IMR-90 (cell line): ENCODE data around the gene OSMR. TPM values are rescaled to one million over a fixed set of nuclear protein-coding genes. Genes with fewer than 3 reads are reported as not detected.

ENCODE experiments used
- ATAC-seq: fragments of 200-7000 bp; cut with Tn5 transposase; 2 replicates; pipeline ENCODE4 v1.9.1; 2020; ENCODE audit warnings: low read depth, mild to moderate bottlenecking, moderate library complexity
- BruUV-seq: library from RNA; stranded (reverse); fragments of 400-500 nt; replicated peaks from 2 replicates; lab custom pipeline; 2021; lab: Mats Ljungman, UMichigan
- CTCF ChIA-PET: fragments of 300-600 bp; formaldehyde crosslinking; extraction: SDS; loops from one replicate; lab custom pipeline; 2021; ENCODE audit warnings: antibody characterized with exemption; lab: Yijun Ruan, JAX
- POLR2A ChIA-PET: fragments of 300-600 bp; sonication (Branson Sonifier 250); formaldehyde crosslinking; loops from one replicate; lab custom pipeline; 2022; ENCODE audit warnings: antibody characterized with exemption; ENCODE audit not compliant: unreplicated experiment; lab: Charles Lee
- DNase-seq: peaks from one replicate; pipeline ENCODE4 v3.0.0; 2013
- H2AFZ ChIP-seq: replicated peaks from 2 replicates; pipeline ENCODE3; 2013; ENCODE audit warnings: low read length, mild to moderate bottlenecking; ENCODE audit not compliant: poor library complexity
- H2AK5ac ChIP-seq: 2 replicates; pipeline ENCODE4 v1.6.1; 2013; ENCODE audit warnings: low read depth, low read length, inconsistent platforms
- H2AK9ac ChIP-seq: replicated peaks from 2 replicates; pipeline ENCODE3; 2013; ENCODE audit warnings: mild to moderate bottlenecking, low read depth, low read length, moderate library complexity; ENCODE audit not compliant: poor library complexity
- H2BK120ac ChIP-seq: 2 replicates; pipeline ENCODE4 v1.6.1; 2013; ENCODE audit warnings: low read depth, low read length, inconsistent platforms
- H2BK15ac ChIP-seq: 3 replicates; pipeline ENCODE4 v1.6.1; 2013; ENCODE audit warnings: low read depth, low read length, inconsistent platforms
- H2BK20ac ChIP-seq: 2 replicates; pipeline ENCODE4 v1.6.1; 2013; ENCODE audit warnings: low read depth, mild to moderate bottlenecking, inconsistent platforms, low read length, moderate library complexity
- H2BK5ac ChIP-seq: 2 replicates; pipeline ENCODE4 v1.6.1; 2013; ENCODE audit warnings: mild to moderate bottlenecking, low read depth, low read length, inconsistent platforms; ENCODE audit not compliant: poor library complexity, severe bottlenecking
- H3K14ac ChIP-seq: replicated peaks from 2 replicates; pipeline ENCODE4 v1.6.1; 2013; ENCODE audit warnings: low read depth, low read length, inconsistent platforms
- H3K18ac ChIP-seq: 2 replicates; pipeline ENCODE4 v1.6.1; 2013; ENCODE audit warnings: low read depth, low read length, control low read depth
- H3K23ac ChIP-seq: 2 replicates; pipeline ENCODE4 v1.6.1; 2013; ENCODE audit warnings: low read depth, low read length, inconsistent platforms
- H3K27ac ChIP-seq: 2 replicates; pipeline ENCODE4 v1.5.1; 2013; ENCODE audit warnings: mild to moderate bottlenecking, control low read depth, low read length; ENCODE audit not compliant: insufficient read depth
- H3K27me3 ChIP-seq: 2 replicates; pipeline ENCODE4 v1.6.1; 2013; ENCODE audit warnings: low read length; ENCODE audit not compliant: control insufficient read depth, insufficient read depth
- H3K36me3 ChIP-seq: 2 replicates; pipeline ENCODE4 v1.6.1; 2013; ENCODE audit warnings: low read length, mixed read lengths; ENCODE audit not compliant: control insufficient read depth, insufficient read depth
- H3K4ac ChIP-seq: 2 replicates; pipeline ENCODE4 v1.6.1; 2013; ENCODE audit warnings: low read depth, low read length, inconsistent platforms
- H3K4me1 ChIP-seq: 2 replicates; pipeline ENCODE4 v1.6.1; 2013; ENCODE audit warnings: low read length, mixed read lengths; ENCODE audit not compliant: control insufficient read depth, insufficient read depth
- H3K4me2 ChIP-seq: 2 replicates; pipeline ENCODE4 v1.6.1; 2013; ENCODE audit warnings: low read depth, mild to moderate bottlenecking, control low read depth, low read length, moderate library complexity
- H3K4me3 ChIP-seq: 2 replicates; pipeline ENCODE4 v1.5.1; 2013; ENCODE audit warnings: low read depth, mild to moderate bottlenecking, control low read depth, low read length, moderate library complexity; ENCODE audit not compliant: insufficient read depth
- H3K56ac ChIP-seq: 2 replicates; pipeline ENCODE4 v1.6.1; 2013; ENCODE audit warnings: low read length, inconsistent platforms; ENCODE audit not compliant: insufficient read depth; ENCODE audit errors: extremely low read depth
- H3K79me1 ChIP-seq, 2 experiments: 2 replicates each; pipeline ENCODE4 v1.6.1; 2013; ENCODE audit warnings: low read length in 2 of 2, inconsistent platforms in 1 of 2, low read depth in 1 of 2
- H3K9ac ChIP-seq: 2 replicates; pipeline ENCODE4 v1.6.1; 2013; ENCODE audit warnings: low read depth, low read length, control low read depth
- H3K9me1 ChIP-seq: 2 replicates; pipeline ENCODE4 v1.6.1; 2013; ENCODE audit warnings: low read length, inconsistent platforms; ENCODE audit not compliant: insufficient read depth
- H3K9me3 ChIP-seq: 2 replicates; pipeline ENCODE4 v1.6.1; 2013; ENCODE audit warnings: low read length; ENCODE audit not compliant: control insufficient read depth, insufficient read depth
- H4K20me1 ChIP-seq: 2 replicates; pipeline ENCODE4 v1.6.1; 2013; ENCODE audit warnings: low read length, inconsistent platforms; ENCODE audit not compliant: insufficient read depth
- H4K5ac ChIP-seq: 2 replicates; pipeline ENCODE4 v1.6.1; 2013; ENCODE audit warnings: mild to moderate bottlenecking, low read depth, low read length, control low read depth
- H4K8ac ChIP-seq, 2 experiments: 2 replicates each; pipeline ENCODE4 v1.6.1; 2013; ENCODE audit warnings: low read depth in 2 of 2, low read length in 2 of 2, control low read depth in 1 of 2, inconsistent platforms in 1 of 2
- H4K91ac ChIP-seq: 2 replicates; pipeline ENCODE4 v1.6.1; 2013; ENCODE audit warnings: low read depth, low read length, inconsistent platforms; ENCODE audit not compliant: insufficient read depth
- ELK1 ChIP-seq: fragments of 150-350 bp; IDR thresholded peaks from 2 replicates; pipeline ENCODE4 v1.6.1; 2016; ENCODE audit warnings: low read depth, mild to moderate bottlenecking, low read length, moderate library complexity, borderline replicate concordance
- FOS ChIP-seq: fragments of 150-350 bp; IDR thresholded peaks from 2 replicates; pipeline ENCODE4 v1.6.1; 2016; ENCODE audit warnings: low read depth, low read length
- MAZ ChIP-seq: IDR thresholded peaks from 2 replicates; pipeline ENCODE4 v1.6.1; 2012; ENCODE audit warnings: low read depth, mild to moderate bottlenecking, low read length, improper control_type of control experiment, moderate library complexity, borderline replicate concordance
- MXI1 ChIP-seq: IDR thresholded peaks from 2 replicates; pipeline ENCODE4 v1.6.1; 2012; ENCODE audit warnings: low read depth, mild to moderate bottlenecking, low read length, moderate library complexity, borderline replicate concordance
- POLR2A ChIP-seq: IDR thresholded peaks from 2 replicates; pipeline ENCODE4 v1.6.1; 2012; ENCODE audit warnings: mild to moderate bottlenecking, low read depth, low read length
- RAD21 ChIP-seq: IDR thresholded peaks from 2 replicates; pipeline ENCODE4 v1.6.1; 2012; ENCODE audit warnings: low read length, improper control_type of control experiment
- dilution Hi-C: fragments of 300-500 bp; cut with HindIII; formaldehyde crosslinking; loops from one replicate; pipeline ENCODE4 v1.14.3; 2018; ENCODE audit warnings: low sequenced_read_pairs; ENCODE audit not compliant: unreplicated experiment
- in situ Hi-C: fragments of 300-500 bp; cut with MboI; formaldehyde crosslinking; loops from 3 replicates; pipeline ENCODE4 v1.14.3; 2019; ENCODE audit warnings: low sequenced_read_pairs, inconsistent platforms, mixed read lengths
- intact Hi-C: fragments of 100-400 bp; cut with micrococcal nuclease; formaldehyde crosslinking; loops from 2 replicates; pipeline ENCODE4 v1.10.0; 2022
- polyA plus RNA-seq, 3 experiments: library from polyadenylated mRNA; depleted of rRNA; stranded (reverse); fragments of >200 nt; gene quantifications; 2 replicates each; pipeline ENCODE4 v1.2.3, GENCODE V29; 2012; ENCODE audit warnings: low replicate concordance in 1 of 3
- total RNA-seq: library from RNA; depleted of rRNA; stranded (reverse); fragments of >200 nt; gene quantifications from 2 replicates; pipeline ENCODE4 v1.2.3, GENCODE V29; 2012
- TF ChIP-seq, protein P1 (sequence below): conservative IDR thresholded peaks from 2 replicates; pipeline ENCODE4 v1.5.1; 2012; ENCODE audit warnings: mild to moderate bottlenecking, low read depth, low read length, improper control_type of control experiment
- TF ChIP-seq, protein P2 (sequence below): fragments of 150-350 bp; IDR thresholded peaks from 2 replicates; pipeline ENCODE4 v1.6.1; 2017; ENCODE audit warnings: mild to moderate bottlenecking, antibody characterized with exemption, low read length, low read depth

Gene OSMR
- total and polyA plus RNA-seq, 2 of the 4 experiments (the other 2 are of a cell fraction) = 41.6 to 48.7 TPM

DNA sequence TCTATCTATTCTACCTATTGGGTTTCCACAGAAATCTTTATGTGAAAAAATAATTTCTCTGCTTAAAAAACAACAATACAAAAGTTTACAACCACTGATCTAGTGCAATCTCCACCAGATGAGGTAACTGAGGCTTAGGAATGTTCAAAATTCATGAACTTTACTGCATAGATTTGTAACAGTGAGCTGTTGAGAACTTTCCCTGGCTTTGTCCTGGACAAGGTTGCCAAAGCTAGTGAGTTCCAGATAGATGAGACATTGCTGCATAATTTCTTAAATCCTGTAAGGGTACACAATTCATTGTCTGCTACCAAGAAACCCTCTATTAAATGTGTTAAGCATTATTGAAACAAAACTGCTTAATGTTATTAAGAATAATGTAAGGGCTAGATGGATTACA is 102.7 kb downstream of the OSMR start:
- Histone ChIP-seq H2BK20ac (no peak overlapping the region), H4K20me1 (no peaks in the 10 kb centered on the region), H2BK5ac (no peak overlapping the region), H2BK15ac (no peak overlapping the region), H3K36me3 (peaks cover 24% of the 10 kb centered on the region), H3K14ac (no peak overlapping the region), H2AFZ (no peak overlapping the region), H3K9me1 (no peaks in the 10 kb centered on the region), H3K27ac (no peak overlapping the region), H3K23ac (no peak overlapping the region), H3K4me3 (no peak overlapping the region), H2AK9ac (no peak overlapping the region), H3K9me3 (no peaks in the 10 kb centered on the region), H3K79me1 (peaks cover 0 to 13% of the 10 kb centered on the region in 2 experiments; a peak in 2 of 4 replicates), H4K91ac (no peak overlapping the region), H3K4me2 (no peak overlapping the region), H3K18ac (no peak overlapping the region), H3K27me3 (no peaks in the 10 kb centered on the region), H3K56ac (no peak overlapping the region), H4K8ac (no peak overlapping the region), H2BK120ac (no peak overlapping the region), H3K9ac (no peak overlapping the region), H4K5ac (no peak overlapping the region), H2AK5ac (no peak overlapping the region), H3K4ac (no peak overlapping the region), H3K4me1 (0 out of 2 replicates have a peak, but pooled peaks cover 2% of the 10 kb centered on the region)
- in situ Hi-C loops (no loop called here), intact Hi-C loops (no loop called here), dilution Hi-C loops (no loop called here)
- DNase-seq = peak; percentile 65
- TF ChIP-seq, protein P1, sequence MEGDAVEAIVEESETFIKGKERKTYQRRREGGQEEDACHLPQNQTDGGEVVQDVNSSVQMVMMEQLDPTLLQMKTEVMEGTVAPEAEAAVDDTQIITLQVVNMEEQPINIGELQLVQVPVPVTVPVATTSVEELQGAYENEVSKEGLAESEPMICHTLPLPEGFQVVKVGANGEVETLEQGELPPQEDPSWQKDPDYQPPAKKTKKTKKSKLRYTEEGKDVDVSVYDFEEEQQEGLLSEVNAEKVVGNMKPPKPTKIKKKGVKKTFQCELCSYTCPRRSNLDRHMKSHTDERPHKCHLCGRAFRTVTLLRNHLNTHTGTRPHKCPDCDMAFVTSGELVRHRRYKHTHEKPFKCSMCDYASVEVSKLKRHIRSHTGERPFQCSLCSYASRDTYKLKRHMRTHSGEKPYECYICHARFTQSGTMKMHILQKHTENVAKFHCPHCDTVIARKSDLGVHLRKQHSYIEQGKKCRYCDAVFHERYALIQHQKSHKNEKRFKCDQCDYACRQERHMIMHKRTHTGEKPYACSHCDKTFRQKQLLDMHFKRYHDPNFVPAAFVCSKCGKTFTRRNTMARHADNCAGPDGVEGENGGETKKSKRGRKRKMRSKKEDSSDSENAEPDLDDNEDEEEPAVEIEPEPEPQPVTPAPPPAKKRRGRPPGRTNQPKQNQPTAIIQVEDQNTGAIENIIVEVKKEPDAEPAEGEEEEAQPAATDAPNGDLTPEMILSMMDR = no peak
- TF ChIP-seq POLR2A (no peak), FOS (no peak), MXI1 (no peak), RAD21 (no peak), ELK1 (no peak), MAZ (no peak)
- TF ChIP-seq, protein P2, sequence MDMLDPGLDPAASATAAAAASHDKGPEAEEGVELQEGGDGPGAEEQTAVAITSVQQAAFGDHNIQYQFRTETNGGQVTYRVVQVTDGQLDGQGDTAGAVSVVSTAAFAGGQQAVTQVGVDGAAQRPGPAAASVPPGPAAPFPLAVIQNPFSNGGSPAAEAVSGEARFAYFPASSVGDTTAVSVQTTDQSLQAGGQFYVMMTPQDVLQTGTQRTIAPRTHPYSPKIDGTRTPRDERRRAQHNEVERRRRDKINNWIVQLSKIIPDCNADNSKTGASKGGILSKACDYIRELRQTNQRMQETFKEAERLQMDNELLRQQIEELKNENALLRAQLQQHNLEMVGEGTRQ = no peak
- ATAC-seq = peak; percentile 76
- CTCF ChIA-PET = no interaction called here
- POLR2A ChIA-PET = interaction anchor here (0.6 kb wide), 1 partner anchor 11 kb away, joined by 3 read pairs; no protein-coding TSS in a partner anchor
- BruUV-seq = no TSS peak
